ENCODE data around the gene SSPN.

SSPN gene

DNA sequence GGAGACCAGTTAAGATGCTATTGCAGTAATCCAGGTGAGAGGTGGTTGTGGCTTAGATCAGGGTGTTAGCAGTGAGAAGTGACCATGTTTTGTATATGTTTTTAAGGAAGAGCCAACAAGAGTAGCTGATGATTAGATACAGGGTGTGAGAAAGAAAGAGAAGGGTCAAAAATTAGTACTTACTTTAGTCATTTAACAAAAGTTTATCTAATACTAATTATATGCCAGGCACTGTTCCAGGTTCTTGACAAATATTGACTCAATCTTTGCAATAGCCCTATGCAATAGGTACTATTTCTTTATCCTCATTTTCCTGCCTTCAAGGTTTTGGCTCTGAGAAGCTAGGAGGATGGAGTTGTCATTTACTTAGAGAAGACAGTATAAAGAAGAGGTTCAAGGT lies 70.2 kb downstream of the SSPN start:
- no peaks in the 10 kb centered on the region for H3K36me3 ChIP-seq (ENCODE audit: insufficient read depth, insufficient read length, low read length)
- no peak for DNase-seq (ENCODE audit: low read depth, low spot score)
- no peaks in the 10 kb centered on the region for H3K4me1 ChIP-seq (ENCODE audit: insufficient read depth, insufficient read length)
- H3K4me3 ChIP-seq (ENCODE audit: insufficient read length, low read depth) = no peak overlapping the region
- no peak for TF ChIP-seq ZNF274 (IDR thresholded peaks at IDR 0.05; ENCODE audit: low read depth, low read length)
- no peak for TF ChIP-seq SUZ12 (IDR thresholded peaks at IDR 0.05; ENCODE audit: extremely low read depth, insufficient read depth, insufficient read length)
- no peak for TF ChIP-seq YY1 (IDR thresholded peaks at IDR 0.05; ENCODE audit: insufficient read depth, insufficient read length)
- H3K9me3 ChIP-seq (ENCODE audit: insufficient read depth, low read length) = no peaks in the 10 kb centered on the region
- H3K27me3 ChIP-seq (ENCODE audit: insufficient read depth, insufficient read length) = no peaks in the 10 kb centered on the region
- H3K9ac ChIP-seq (ENCODE audit: insufficient read length, low read depth) = no peak overlapping the region

DNA sequence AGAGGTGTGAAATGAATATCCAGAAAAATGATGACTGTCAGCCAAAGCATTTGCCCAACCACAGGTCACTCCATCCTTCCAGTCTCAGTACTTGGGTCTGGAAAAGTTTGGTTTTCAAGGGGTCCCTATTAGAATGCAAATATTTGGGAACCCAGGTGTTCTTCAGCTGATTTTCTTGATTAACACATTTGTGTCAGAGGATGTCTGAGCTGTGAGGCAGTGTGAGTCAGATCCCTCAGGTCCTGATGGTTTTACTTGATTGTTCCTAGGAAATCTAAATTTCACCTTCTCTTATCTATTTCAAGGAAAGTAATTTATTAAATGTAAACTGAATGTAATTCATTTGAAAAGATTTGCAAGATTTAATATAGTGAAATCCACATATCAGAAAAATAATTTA lies 71.5 kb downstream of the SSPN start:
- no peaks in the 10 kb centered on the region for H3K9me3 ChIP-seq (ENCODE audit: insufficient read depth, low read length)
- no peaks in the 10 kb centered on the region for H3K4me1 ChIP-seq (ENCODE audit: insufficient read depth, insufficient read length)
- no peaks in the 10 kb centered on the region for H3K36me3 ChIP-seq (ENCODE audit: insufficient read depth, insufficient read length, low read length)
- DNase-seq (ENCODE audit: low read depth, low spot score) = no peak
- H3K27me3 ChIP-seq (ENCODE audit: insufficient read depth, insufficient read length) = peaks cover 9% of the 10 kb centered on the region
- TF ChIP-seq SUZ12 (IDR thresholded peaks at IDR 0.05; ENCODE audit: extremely low read depth, insufficient read depth, insufficient read length) = no peak
- no peak for TF ChIP-seq YY1 (IDR thresholded peaks at IDR 0.05; ENCODE audit: insufficient read depth, insufficient read length)
- TF ChIP-seq ZNF274 (IDR thresholded peaks at IDR 0.05; ENCODE audit: low read depth, low read length) = no peak
- no peak overlapping the region for H3K4me3 ChIP-seq (ENCODE audit: insufficient read length, low read depth)
- H3K9ac ChIP-seq (ENCODE audit: insufficient read length, low read depth) = no peak overlapping the region

DNA sequence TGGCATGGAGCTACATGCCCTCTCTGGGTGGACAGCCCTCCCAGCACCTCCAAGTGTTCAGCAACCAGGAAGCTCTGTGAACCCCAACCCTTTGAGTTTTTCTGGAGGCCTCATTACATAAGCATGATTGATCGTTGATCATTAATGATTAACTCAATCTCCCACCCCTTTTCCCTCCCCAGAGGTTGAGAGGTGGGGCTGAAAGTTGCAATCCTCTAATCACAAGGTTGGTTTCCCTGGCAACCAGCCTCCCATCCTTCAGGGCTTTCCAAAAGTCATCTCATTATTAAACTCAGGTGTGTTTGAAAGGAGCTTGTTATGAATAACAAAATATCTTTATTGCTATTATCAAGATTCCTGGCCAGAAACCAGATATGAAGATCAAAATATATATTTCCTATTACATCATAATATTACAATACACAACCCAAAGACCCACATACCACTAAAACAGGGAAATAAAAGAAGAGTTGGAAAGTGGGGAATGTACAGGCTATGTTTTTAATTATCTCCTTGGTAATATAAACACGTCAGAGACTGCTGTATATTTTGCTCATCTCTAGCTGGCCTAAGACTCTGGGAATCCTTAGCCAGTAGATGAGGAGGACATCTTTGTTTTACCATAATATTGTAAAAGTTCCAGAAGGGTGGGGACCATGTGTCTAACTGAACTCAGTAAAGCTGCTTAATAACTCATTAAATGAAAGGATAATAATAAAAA lies 73.6 kb downstream of the SSPN start:
- no peak for DNase-seq (ENCODE audit: low read depth, low spot score)
- no peak overlapping the region for H3K9ac ChIP-seq (ENCODE audit: insufficient read length, low read depth)
- H3K27me3 ChIP-seq (ENCODE audit: insufficient read depth, insufficient read length) = peaks cover 22% of the 10 kb centered on the region
- no peak overlapping the region for H3K4me3 ChIP-seq (ENCODE audit: insufficient read length, low read depth)
- TF ChIP-seq SUZ12 (IDR thresholded peaks at IDR 0.05; ENCODE audit: extremely low read depth, insufficient read depth, insufficient read length) (no peak), YY1 (IDR thresholded peaks at IDR 0.05; ENCODE audit: insufficient read depth, insufficient read length) (no peak), ZNF274 (IDR thresholded peaks at IDR 0.05; ENCODE audit: low read depth, low read length) (no peak)
- no peaks in the 10 kb centered on the region for H3K36me3 ChIP-seq (ENCODE audit: insufficient read depth, insufficient read length, low read length)
- no peaks in the 10 kb centered on the region for H3K9me3 ChIP-seq (ENCODE audit: insufficient read depth, low read length)
- no peaks in the 10 kb centered on the region for H3K4me1 ChIP-seq (ENCODE audit: insufficient read depth, insufficient read length)

DNA sequence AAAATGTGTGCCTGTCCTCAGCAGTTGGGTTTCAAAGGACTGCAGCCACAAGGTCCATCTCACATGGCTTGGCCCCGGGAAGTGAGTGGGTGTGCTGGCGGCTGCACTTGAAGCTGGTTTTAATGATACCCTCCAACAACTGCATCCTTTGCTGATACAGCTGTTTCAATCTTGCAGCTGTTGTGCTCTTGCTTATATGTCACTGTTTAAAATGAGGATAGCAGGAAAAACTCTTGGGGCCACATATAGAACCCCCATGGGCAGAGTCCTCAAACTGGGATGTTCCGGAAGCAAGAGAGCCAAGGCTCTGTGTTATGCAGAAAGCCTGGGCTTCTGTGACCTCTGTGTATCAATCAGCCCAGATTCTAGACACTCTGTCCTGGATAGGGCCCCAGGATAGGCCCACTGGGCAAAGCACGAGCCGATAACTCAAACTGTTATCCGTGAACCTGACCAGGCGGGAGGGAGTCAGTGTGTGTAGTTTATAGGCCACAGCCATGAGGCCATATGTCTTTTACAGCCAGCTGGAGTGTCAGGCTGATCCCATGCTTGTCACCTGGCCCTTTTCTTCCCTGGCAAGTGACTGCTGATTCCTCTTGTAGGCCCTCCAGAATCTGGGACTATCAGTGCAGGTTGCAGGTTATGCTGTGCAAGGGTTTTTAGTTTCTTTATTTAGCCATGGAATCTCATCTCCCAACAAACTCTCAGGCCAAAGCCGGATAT lies 74.3 kb downstream of the SSPN start:
- no peak for DNase-seq (ENCODE audit: low read depth, low spot score)
- Histone ChIP-seq H3K4me1 (ENCODE audit: insufficient read depth, insufficient read length) (no peaks in the 10 kb centered on the region), H3K9ac (ENCODE audit: insufficient read length, low read depth) (no peak overlapping the region), H3K27me3 (ENCODE audit: insufficient read depth, insufficient read length) (peaks cover 22% of the 10 kb centered on the region), H3K4me3 (ENCODE audit: insufficient read length, low read depth) (no peak overlapping the region), H3K36me3 (ENCODE audit: insufficient read depth, insufficient read length, low read length) (no peaks in the 10 kb centered on the region), H3K9me3 (ENCODE audit: insufficient read depth, low read length) (no peaks in the 10 kb centered on the region)
- no peak for TF ChIP-seq YY1 (IDR thresholded peaks at IDR 0.05; ENCODE audit: insufficient read depth, insufficient read length)
- TF ChIP-seq SUZ12 (IDR thresholded peaks at IDR 0.05; ENCODE audit: extremely low read depth, insufficient read depth, insufficient read length) = no peak
- TF ChIP-seq ZNF274 (IDR thresholded peaks at IDR 0.05; ENCODE audit: low read depth, low read length) = no peak

DNA sequence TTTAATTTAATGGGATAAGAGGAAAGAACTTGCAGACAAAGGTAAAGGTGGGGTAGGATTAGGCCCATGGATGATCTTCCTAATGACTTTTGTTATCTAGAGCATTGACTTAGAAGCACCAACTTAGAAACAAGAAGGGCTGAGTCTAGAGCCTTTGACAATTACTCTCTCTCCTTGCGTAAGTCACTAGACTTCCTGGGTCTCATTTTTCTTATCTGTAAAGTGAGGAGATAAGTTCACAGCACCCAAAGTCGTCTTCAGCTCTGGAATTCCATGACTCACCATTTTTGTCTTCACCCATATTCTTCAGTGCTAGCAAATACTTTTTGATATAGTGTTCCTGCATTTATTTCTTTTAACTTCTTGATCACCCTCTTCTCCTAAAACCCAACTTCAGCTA lies 75.7 kb downstream of the SSPN start:
- TF ChIP-seq SUZ12 (IDR thresholded peaks at IDR 0.05; ENCODE audit: extremely low read depth, insufficient read depth, insufficient read length) = no peak
- no peak for TF ChIP-seq YY1 (IDR thresholded peaks at IDR 0.05; ENCODE audit: insufficient read depth, insufficient read length)
- TF ChIP-seq ZNF274 (IDR thresholded peaks at IDR 0.05; ENCODE audit: low read depth, low read length) = no peak
- DNase-seq (ENCODE audit: low read depth, low spot score) = no peak
- Histone ChIP-seq H3K9me3 (ENCODE audit: insufficient read depth, low read length) (no peaks in the 10 kb centered on the region), H3K27me3 (ENCODE audit: insufficient read depth, insufficient read length) (peaks cover 22% of the 10 kb centered on the region), H3K9ac (ENCODE audit: insufficient read length, low read depth) (no peak overlapping the region), H3K4me3 (ENCODE audit: insufficient read length, low read depth) (no peak overlapping the region), H3K36me3 (ENCODE audit: insufficient read depth, insufficient read length, low read length) (no peaks in the 10 kb centered on the region), H3K4me1 (ENCODE audit: insufficient read depth, insufficient read length) (no peaks in the 10 kb centered on the region)

DNA sequence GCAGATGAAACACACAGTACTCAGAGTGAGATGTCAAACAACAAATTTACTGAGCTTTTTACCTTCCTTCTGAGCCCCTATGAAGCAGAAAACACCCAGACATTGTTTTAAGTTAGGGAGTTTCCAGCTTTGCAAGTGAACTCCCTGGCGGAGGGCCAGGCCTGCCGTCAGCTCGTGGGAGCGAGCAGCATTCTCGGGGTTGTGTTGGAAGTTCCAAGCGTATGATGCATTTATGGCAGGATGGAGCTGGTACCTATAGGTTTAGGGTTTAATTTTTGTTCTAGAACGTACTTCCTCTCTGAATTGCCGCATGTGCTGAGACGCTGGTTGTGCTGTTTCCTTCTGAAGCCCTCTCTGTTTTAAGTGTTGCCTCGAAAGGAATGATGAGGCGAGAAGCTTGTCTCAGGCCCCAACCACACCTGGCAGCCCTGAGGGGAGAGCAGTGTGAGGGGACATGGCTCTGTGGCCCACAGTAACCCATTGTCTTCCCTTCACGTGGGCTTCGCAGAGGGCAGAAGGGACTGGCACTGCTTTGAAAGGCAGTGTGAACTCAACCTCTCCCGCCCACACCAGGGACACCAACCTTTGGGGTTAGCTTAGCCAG lies 76.6 kb downstream of the SSPN start:
- no peak for DNase-seq (ENCODE audit: low read depth, low spot score)
- no peak overlapping the region for H3K9ac ChIP-seq (ENCODE audit: insufficient read length, low read depth)
- no peak overlapping the region for H3K4me3 ChIP-seq (ENCODE audit: insufficient read length, low read depth)

DNA sequence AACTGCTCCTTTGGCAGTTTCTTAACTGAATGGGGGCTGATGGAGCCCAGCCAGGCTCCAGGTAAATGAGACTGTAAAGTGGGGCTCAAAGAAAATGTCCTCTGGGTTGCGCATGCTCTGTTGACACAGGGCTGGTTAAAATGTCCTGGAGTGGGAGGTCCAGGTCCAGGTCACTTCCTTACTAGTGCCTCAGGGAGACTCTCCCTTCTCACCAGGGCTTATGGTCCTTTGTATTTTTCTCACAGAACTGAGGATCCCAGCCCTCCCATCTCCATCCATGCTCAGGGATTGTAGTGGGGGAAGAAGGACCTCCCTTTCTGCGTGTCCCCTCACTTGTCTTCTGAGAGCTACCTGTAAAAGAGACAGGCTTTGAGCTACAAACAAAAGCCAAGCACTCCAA lies 77.5 kb downstream of the SSPN start:
- TF ChIP-seq SUZ12 (IDR thresholded peaks at IDR 0.05; ENCODE audit: extremely low read depth, insufficient read depth, insufficient read length) (no peak), YY1 (IDR thresholded peaks at IDR 0.05; ENCODE audit: insufficient read depth, insufficient read length) (no peak), ZNF274 (IDR thresholded peaks at IDR 0.05; ENCODE audit: low read depth, low read length) (no peak)
- H3K9ac ChIP-seq (ENCODE audit: insufficient read length, low read depth) = no peak overlapping the region

More for the DNA sequence above, 76.6 kb downstream of the SSPN start:
- H3K4me1 ChIP-seq (ENCODE audit: insufficient read depth, insufficient read length) = no peaks in the 10 kb centered on the region
- TF ChIP-seq ZNF274 (IDR thresholded peaks at IDR 0.05; ENCODE audit: low read depth, low read length) (no peak), YY1 (IDR thresholded peaks at IDR 0.05; ENCODE audit: insufficient read depth, insufficient read length) (no peak), SUZ12 (IDR thresholded peaks at IDR 0.05; ENCODE audit: extremely low read depth, insufficient read depth, insufficient read length) (no peak)
- H3K36me3 ChIP-seq (ENCODE audit: insufficient read depth, insufficient read length, low read length) = no peaks in the 10 kb centered on the region
- H3K9me3 ChIP-seq (ENCODE audit: insufficient read depth, low read length) = no peaks in the 10 kb centered on the region
- H3K27me3 ChIP-seq (ENCODE audit: insufficient read depth, insufficient read length) = peaks cover 22% of the 10 kb centered on the region

More for the DNA sequence above, 77.5 kb downstream of the SSPN start:
- H3K4me1 ChIP-seq (ENCODE audit: insufficient read depth, insufficient read length) = no peaks in the 10 kb centered on the region
- no peaks in the 10 kb centered on the region for H3K36me3 ChIP-seq (ENCODE audit: insufficient read depth, insufficient read length, low read length)
- peaks cover 22% of the 10 kb centered on the region for H3K27me3 ChIP-seq (ENCODE audit: insufficient read depth, insufficient read length)
- no peak for DNase-seq (ENCODE audit: low read depth, low spot score)
- H3K4me3 ChIP-seq (ENCODE audit: insufficient read length, low read depth) = no peak overlapping the region
- no peaks in the 10 kb centered on the region for H3K9me3 ChIP-seq (ENCODE audit: insufficient read depth, low read length)
